Activated CD8-positive, alpha-beta memory T cell treated with anti-CD3 and anti-CD28 coated beads for 36 hours (primary cell): ENCODE data around the gene RIPOR3. TPM values are rescaled to one million over a fixed set of nuclear protein-coding genes. Genes with fewer than 3 reads are reported as not detected.
"Not testable (repeated sequence)": the region's sequence is repeated elsewhere in the genome, so short reads cannot be mapped to it uniquely, and the experiment has no call there.

Experiments
- CTCF ChIA-PET: fragments of 350-600 bp; sonication (Branson Sonifier 250); formaldehyde crosslinking; loops from one replicate; lab custom pipeline; 2021; ENCODE audit warnings: antibody characterized with exemption; lab: Charles Lee
- POLR2A ChIA-PET: fragments of 350-600 bp; sonication (Branson Sonifier 250); formaldehyde crosslinking; loops from one replicate; lab custom pipeline; 2021; ENCODE audit warnings: antibody characterized with exemption; lab: Charles Lee
- total RNA-seq, 2 experiments: library from RNA; stranded (reverse); gene quantifications; one replicate each; pipeline ENCODE4 v1.2.3, GENCODE V29; 2021

Gene RIPOR3
- total RNA-seq, 2 experiments from 2014 or later: not detected

- POLR2A ChIA-PET: no interaction called here
These were observed 61.7 kb downstream of the RIPOR3 start for GRCh38 chr20:50629670-50630045.

GRCh38 chr20:50628853-50629669 is 62.3 kb downstream of the RIPOR3 start:
- POLR2A ChIA-PET: no interaction called here
- CTCF ChIA-PET: no interaction called here

More at GRCh38 chr20:50629670-50630045, 61.7 kb downstream of the RIPOR3 start:
- CTCF ChIA-PET: no interaction called here

- POLR2A ChIA-PET: no interaction called here
- CTCF ChIA-PET: no interaction called here
These were observed 63.0 kb downstream of the RIPOR3 start for GRCh38 chr20:50628332-50628731.

- POLR2A ChIA-PET: no interaction called here
- CTCF ChIA-PET: interaction anchor here (0.7 to 1.5 kb wide), 2 partner anchors 123 to 126 kb away, joined by 3 to 4 read pairs; no protein-coding TSS in a partner anchor
These were observed 63.6 kb downstream of the RIPOR3 start for GRCh38 chr20:50627747-50628146.

GRCh38 chr20:50625986-50626677 is 65.2 kb downstream of the RIPOR3 start:
- ChIA-PET CTCF (interaction anchor here (1.3 to 2.3 kb wide), 4 partner anchors 37 to 128 kb away, joined by 4 to 14 read pairs (median 4); no protein-coding TSS in a partner anchor), POLR2A (no interaction called here)

GRCh38 chr20:50624351-50625016 is 66.9 kb downstream of the RIPOR3 start:
- ChIA-PET POLR2A (no interaction called here), CTCF (interaction anchor here (2.3 kb wide), 1 partner anchor 125 kb away, joined by 14 read pairs; no protein-coding TSS in a partner anchor)

GRCh38 chr20:50621068-50621665 is 70.2 kb downstream of the RIPOR3 start:
- POLR2A ChIA-PET: no interaction called here
- CTCF ChIA-PET: no interaction called here

GRCh38 chr20:50620459-50620858 is 70.9 kb downstream of the RIPOR3 start:
- POLR2A ChIA-PET, CTCF ChIA-PET: not testable (repeated sequence)

- ChIA-PET CTCF (no interaction called here), POLR2A (interaction anchor here (0.8 kb wide), 1 partner anchor 99 kb away, joined by 3 read pairs; no protein-coding TSS in a partner anchor)
These were observed 72.8 kb downstream of the RIPOR3 start for GRCh38 chr20:50618537-50618936.

GRCh38 chr20:50617022-50617421 is 74.3 kb downstream of the RIPOR3 start:
- CTCF ChIA-PET: no interaction called here

GRCh38 chr20:50615407-50615806 is 75.9 kb downstream of the RIPOR3 start:
- POLR2A ChIA-PET: no interaction called here
- CTCF ChIA-PET: interaction anchor here (0.7 kb wide), 1 partner anchor 27 kb away, joined by 4 read pairs; no protein-coding TSS in a partner anchor

More at GRCh38 chr20:50617022-50617421, 74.3 kb downstream of the RIPOR3 start:
- POLR2A ChIA-PET: no interaction called here

GRCh38 chr20:50613438-50614169 is 77.7 kb downstream of the RIPOR3 start:
- ChIA-PET POLR2A (no interaction called here), CTCF (interaction anchor here (0.7 kb wide), 1 partner anchor 29 kb away, joined by 3 read pairs; no protein-coding TSS in a partner anchor)

- ChIA-PET POLR2A (no interaction called here), CTCF (no interaction called here)
These were observed 80.1 kb downstream of the RIPOR3 start for GRCh38 chr20:50611128-50611810.

GRCh38 chr20:50610212-50610718 is 81.1 kb downstream of the RIPOR3 start:
- POLR2A ChIA-PET: no interaction called here
- CTCF ChIA-PET: interaction anchor here (0.6 kb wide), 1 partner anchor 75 kb away, joined by 5 read pairs; no protein-coding TSS in a partner anchor

- ChIA-PET CTCF (interaction anchor here (0.6 kb wide), 1 partner anchor 76 kb away, joined by 5 read pairs; no protein-coding TSS in a partner anchor), POLR2A (no interaction called here)
These were observed 81.8 kb downstream of the RIPOR3 start for GRCh38 chr20:50609438-50609989.

- ChIA-PET POLR2A (no interaction called here), CTCF (no interaction called here)
These were observed 82.6 kb downstream of the RIPOR3 start for GRCh38 chr20:50608750-50609104.
